ENCODE results near the gene PCNX3. TPM values are rescaled to one million over a fixed set of nuclear protein-coding genes. Genes with fewer than 3 reads are reported as not detected.

Gene PCNX3
- total RNA-seq, 2 donors from 2014 or later = 48.1 to 57.3 TPM

DNA sequence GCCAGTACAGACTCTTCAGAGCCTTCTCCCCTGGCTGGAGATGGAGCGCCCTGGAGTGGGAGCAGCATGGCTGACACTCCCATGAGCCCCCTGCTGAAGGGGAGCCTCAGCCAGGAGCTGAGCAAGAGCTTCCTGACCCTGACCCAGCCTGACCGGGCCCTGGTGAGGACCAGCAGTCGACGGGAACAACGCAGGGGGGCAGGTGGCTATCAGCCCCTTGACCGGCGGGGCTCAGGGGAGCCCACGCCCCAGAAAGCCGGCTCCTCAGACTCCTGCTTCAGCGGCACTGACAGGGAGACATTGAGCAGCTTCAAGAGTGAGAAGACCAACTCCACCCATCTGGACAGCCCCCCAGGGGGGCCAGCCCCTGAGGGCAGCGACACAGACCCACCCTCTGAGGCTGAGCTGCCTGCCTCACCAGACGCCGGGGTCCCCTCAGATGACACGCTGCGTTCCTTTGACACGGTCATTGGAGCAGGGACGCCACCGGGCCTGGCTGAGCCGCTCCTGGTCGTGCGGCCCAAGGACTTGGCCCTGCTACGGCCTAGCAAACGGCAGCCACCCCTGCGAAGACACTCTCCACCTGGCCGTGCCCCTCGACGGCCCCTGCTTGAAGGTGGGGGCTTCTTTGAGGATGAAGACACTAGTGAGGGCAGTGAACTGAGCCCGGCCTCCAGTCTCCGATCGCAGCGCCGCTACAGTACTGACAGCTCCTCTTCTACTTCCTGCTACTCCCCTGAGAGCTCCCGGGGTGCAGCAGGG lies 2.6 kb downstream of the PCNX3 start:
- WGBS, 2 experiments (ENCODE audit: insufficient coverage in 1 of 2, insufficient read length in 1 of 2) = 92 to 97% methylated on average over 18 to 33 of the region's 33 CpGs
- no peak for DNase-seq
- Histone ChIP-seq H3K27ac (ENCODE audit: low read depth, low read length) (no peak overlapping the region), H3K9ac (ENCODE audit: extremely low read depth, low read length, poor library complexity, severe bottlenecking) (no peak overlapping the region), H3K27me3 (ENCODE audit: control insufficient read depth, insufficient read depth, low read length, poor library complexity, severe bottlenecking) (no peaks in the 10 kb centered on the region), H3K9me3 (ENCODE audit: control insufficient read depth, low read length) (no peaks in the 10 kb centered on the region), H3K4me1 (ENCODE audit: control insufficient read depth, insufficient read depth, low read length) (peaks cover 8% of the 10 kb centered on the region), H3K4me3 (ENCODE audit: low read length) (no peak overlapping the region), H3K36me3 (ENCODE audit: control insufficient read depth, insufficient read depth, low read length) (peaks cover 48% of the 10 kb centered on the region)
- Mint-ChIP-seq H3K36me3 (ENCODE audit: low read depth) (peaks cover 36% of the 10 kb centered on the region), H3K27me3 (ENCODE audit: insufficient read depth) (no peaks in the 10 kb centered on the region), H3K4me1 (peaks cover 6% of the 10 kb centered on the region), H3K9me3 (no peaks in the 10 kb centered on the region), H3K27ac (no peak overlapping the region), H3K4me3 (peak overlapping the region; percentile 82)
- TF ChIP-seq, protein P1, sequence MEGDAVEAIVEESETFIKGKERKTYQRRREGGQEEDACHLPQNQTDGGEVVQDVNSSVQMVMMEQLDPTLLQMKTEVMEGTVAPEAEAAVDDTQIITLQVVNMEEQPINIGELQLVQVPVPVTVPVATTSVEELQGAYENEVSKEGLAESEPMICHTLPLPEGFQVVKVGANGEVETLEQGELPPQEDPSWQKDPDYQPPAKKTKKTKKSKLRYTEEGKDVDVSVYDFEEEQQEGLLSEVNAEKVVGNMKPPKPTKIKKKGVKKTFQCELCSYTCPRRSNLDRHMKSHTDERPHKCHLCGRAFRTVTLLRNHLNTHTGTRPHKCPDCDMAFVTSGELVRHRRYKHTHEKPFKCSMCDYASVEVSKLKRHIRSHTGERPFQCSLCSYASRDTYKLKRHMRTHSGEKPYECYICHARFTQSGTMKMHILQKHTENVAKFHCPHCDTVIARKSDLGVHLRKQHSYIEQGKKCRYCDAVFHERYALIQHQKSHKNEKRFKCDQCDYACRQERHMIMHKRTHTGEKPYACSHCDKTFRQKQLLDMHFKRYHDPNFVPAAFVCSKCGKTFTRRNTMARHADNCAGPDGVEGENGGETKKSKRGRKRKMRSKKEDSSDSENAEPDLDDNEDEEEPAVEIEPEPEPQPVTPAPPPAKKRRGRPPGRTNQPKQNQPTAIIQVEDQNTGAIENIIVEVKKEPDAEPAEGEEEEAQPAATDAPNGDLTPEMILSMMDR (conservative IDR thresholded peaks at IDR 0.05) = no peak

DNA sequence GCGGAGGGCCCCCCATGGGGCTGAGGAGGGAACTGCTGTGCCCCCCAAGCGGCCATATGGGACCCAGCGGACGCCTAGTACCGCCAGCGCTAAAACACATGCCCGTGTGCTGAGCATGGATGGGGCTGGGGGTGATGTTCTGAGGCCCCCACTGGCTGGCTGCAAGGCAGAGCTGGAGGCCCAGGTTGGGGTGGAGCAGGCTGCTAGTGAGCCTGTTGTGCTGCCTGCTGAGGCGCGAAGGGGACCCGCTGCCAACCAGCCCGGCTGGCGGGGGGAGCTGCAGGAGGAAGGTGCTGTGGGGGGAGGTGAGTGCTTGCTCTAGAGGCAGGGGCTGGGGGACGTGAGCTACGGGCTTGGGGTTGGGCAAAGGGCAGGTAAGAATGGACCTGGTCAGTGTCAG lies 3.2 kb downstream of the PCNX3 start:
- Histone ChIP-seq H3K27ac (ENCODE audit: low read depth, low read length) (no peak overlapping the region), H3K4me1 (ENCODE audit: control insufficient read depth, insufficient read depth, low read length) (peaks cover 8% of the 10 kb centered on the region), H3K27me3 (ENCODE audit: control insufficient read depth, insufficient read depth, low read length, poor library complexity, severe bottlenecking) (no peaks in the 10 kb centered on the region), H3K36me3 (ENCODE audit: control insufficient read depth, insufficient read depth, low read length) (peaks cover 54% of the 10 kb centered on the region), H3K4me3 (ENCODE audit: low read length) (no peak overlapping the region), H3K9ac (ENCODE audit: extremely low read depth, low read length, poor library complexity, severe bottlenecking) (no peak overlapping the region), H3K9me3 (ENCODE audit: control insufficient read depth, low read length) (no peaks in the 10 kb centered on the region)
- Mint-ChIP-seq H3K4me1 (peaks cover 6% of the 10 kb centered on the region), H3K4me3 (no peak overlapping the region), H3K27ac (no peak overlapping the region), H3K9me3 (no peaks in the 10 kb centered on the region), H3K36me3 (ENCODE audit: low read depth) (peaks cover 41% of the 10 kb centered on the region), H3K27me3 (ENCODE audit: insufficient read depth) (no peaks in the 10 kb centered on the region)
- 93 to 97% methylated on average over 3 to 14 of the region's 14 CpGs for WGBS, 2 experiments (ENCODE audit: insufficient coverage in 1 of 2, insufficient read length in 1 of 2)
- no peak for DNase-seq
- TF ChIP-seq, protein P1 (conservative IDR thresholded peaks at IDR 0.05) = no peak

DNA sequence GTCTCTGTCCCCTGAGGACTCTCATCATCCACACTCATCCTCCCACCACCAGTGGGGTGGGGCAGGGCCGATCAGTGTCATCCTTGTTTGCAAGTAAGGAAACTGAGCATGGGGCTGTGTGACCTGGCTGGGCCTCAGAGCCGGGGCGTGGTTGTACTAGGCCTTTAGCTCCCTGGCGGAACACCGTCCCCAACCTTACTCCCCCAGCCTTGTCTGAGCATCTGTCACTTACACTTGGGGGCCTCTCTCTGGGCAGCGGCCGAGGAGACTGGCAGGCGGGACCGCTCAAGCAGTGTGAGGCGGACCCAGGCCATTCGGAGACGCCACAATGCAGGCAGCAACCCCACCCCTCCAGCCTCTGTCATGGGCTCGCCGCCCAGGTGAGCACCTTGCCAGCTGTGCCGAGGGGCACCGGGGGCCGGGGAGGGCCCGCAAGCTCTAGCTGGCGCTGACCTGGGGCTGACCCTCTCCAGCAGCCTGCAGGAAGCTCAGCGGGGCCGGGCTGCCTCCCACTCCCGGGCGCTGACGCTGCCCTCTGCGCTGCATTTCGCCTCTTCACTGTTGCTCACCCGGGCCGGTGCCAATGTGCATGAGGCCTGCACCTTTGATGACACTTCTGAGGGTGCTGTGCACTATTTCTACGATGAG lies 3.8 kb downstream of the PCNX3 start:
- no peaks in the 10 kb centered on the region for H3K9me3 ChIP-seq (ENCODE audit: control insufficient read depth, low read length)
- H3K27me3 ChIP-seq (ENCODE audit: control insufficient read depth, insufficient read depth, low read length, poor library complexity, severe bottlenecking) = no peaks in the 10 kb centered on the region
- Mint-ChIP-seq H3K9me3 (no peaks in the 10 kb centered on the region), H3K4me1 (peaks cover 6% of the 10 kb centered on the region), H3K27me3 (ENCODE audit: insufficient read depth) (no peaks in the 10 kb centered on the region), H3K4me3 (no peak overlapping the region), H3K27ac (no peak overlapping the region), H3K36me3 (ENCODE audit: low read depth) (peaks cover 45% of the 10 kb centered on the region)
- 93 to 97% methylated on average over 12 to 29 of the region's 29 CpGs for WGBS, 2 experiments (ENCODE audit: insufficient coverage in 1 of 2, insufficient read length in 1 of 2)
- peaks cover 57% of the 10 kb centered on the region for H3K36me3 ChIP-seq (ENCODE audit: control insufficient read depth, insufficient read depth, low read length)
- TF ChIP-seq, protein P1 (conservative IDR thresholded peaks at IDR 0.05) = no peak
- DNase-seq = no peak
- no peak overlapping the region for H3K27ac ChIP-seq (ENCODE audit: low read depth, low read length)
- no peak overlapping the region for H3K4me3 ChIP-seq (ENCODE audit: low read length)
- H3K4me1 ChIP-seq (ENCODE audit: control insufficient read depth, insufficient read depth, low read length) = peaks cover 8% of the 10 kb centered on the region
- H3K9ac ChIP-seq (ENCODE audit: extremely low read depth, low read length, poor library complexity, severe bottlenecking) = no peak overlapping the region

All from endodermal cell (in vitro differentiated cells).